A673 (cell line): ENCODE data around the gene UBXN10. TPM values are rescaled to one million over a fixed set of nuclear protein-coding genes. Genes with fewer than 3 reads are reported as not detected.

Experiments used
- BruUV-seq: library from RNA; stranded (reverse); fragments of 400-500 nt; replicated peaks from 2 replicates; lab custom pipeline; 2021; lab: Mats Ljungman, UMichigan
- CTCF ChIA-PET: fragments of 300-600 bp; sonication (Branson Sonifier 250); formaldehyde crosslinking; loops from one replicate; lab custom pipeline; 2022; ENCODE audit warnings: antibody characterized with exemption; lab: Charles Lee
- POLR2A ChIA-PET: fragments of 300-600 bp; sonication (Branson Sonifier 250); formaldehyde crosslinking; loops from one replicate; lab custom pipeline; 2022; ENCODE audit warnings: antibody characterized with exemption; ENCODE audit not compliant: low non-redundant PET; lab: Charles Lee
- DNase-seq: peaks from one replicate; pipeline ENCODE4 v3.0.0-alpha.2; 2015; ENCODE audit warnings: low spot score
- H3K27ac ChIP-seq: fragments of 200-600 bp; sonication (generic); 2 replicates; pipeline ENCODE4 v1.5.1; 2016; ENCODE audit warnings: mixed run types, low read depth, mild to moderate bottlenecking, mixed read lengths, antibody characterized with exemption, low read length; ENCODE audit not compliant: poor library complexity, severe bottlenecking
- H3K27me3 ChIP-seq: fragments of 200-600 bp; sonication (generic); replicated peaks from 2 replicates; pipeline ENCODE4 v1.6.1; 2017; ENCODE audit warnings: mixed run types, low read depth, mild to moderate bottlenecking, mixed read lengths, antibody characterized with exemption, low read length; ENCODE audit not compliant: insufficient read depth, poor library complexity
- H3K36me3 ChIP-seq: fragments of 200-600 bp; sonication (generic); 2 replicates; pipeline ENCODE4 v1.6.1; 2016; ENCODE audit warnings: mixed run types, mild to moderate bottlenecking, mixed read lengths, antibody characterized with exemption, low read length; ENCODE audit not compliant: insufficient read depth, poor library complexity, severe bottlenecking
- H3K4me1 ChIP-seq: fragments of 200-600 bp; sonication (generic); 2 replicates; pipeline ENCODE4 v1.6.1; 2017; ENCODE audit warnings: mixed run types, mild to moderate bottlenecking, mixed read lengths, antibody characterized with exemption, low read length; ENCODE audit not compliant: insufficient read depth, poor library complexity, severe bottlenecking
- H3K4me3 ChIP-seq: fragments of 200-600 bp; sonication (generic); 2 replicates; pipeline ENCODE4 v1.5.1; 2016; ENCODE audit warnings: low read depth, mixed run types, mild to moderate bottlenecking, mixed read lengths, low read length; ENCODE audit not compliant: poor library complexity, severe bottlenecking
- H3K9me3 ChIP-seq: fragments of 200-600 bp; sonication (generic); 2 replicates; pipeline ENCODE4 v1.6.1; 2016; ENCODE audit warnings: mixed run types, low read depth, mild to moderate bottlenecking, mixed read lengths, antibody characterized with exemption, low read length; ENCODE audit not compliant: poor library complexity, severe bottlenecking
- CTCF ChIP-seq: fragments of 300-800, 200-600 bp; sonication (generic); conservative IDR thresholded peaks from 2 replicates; pipeline ENCODE4 v1.5.1; 2017; ENCODE audit warnings: low read depth, mild to moderate bottlenecking, antibody characterized with exemption, low read length, moderate library complexity, mixed read lengths
- EZH2 ChIP-seq: fragments of 200-600 bp; sonication (generic); IDR thresholded peaks from 2 replicates; pipeline ENCODE4 v1.6.1; 2017; ENCODE audit warnings: borderline replicate concordance, low read depth, mild to moderate bottlenecking, mixed read lengths, antibody characterized with exemption, low read length; ENCODE audit not compliant: poor library complexity, severe bottlenecking
- intact Hi-C: fragments of 100-400 bp; cut with micrococcal nuclease; formaldehyde crosslinking; loops from one replicate; pipeline ENCODE4 v1.10.0; 2022; ENCODE audit not compliant: unreplicated experiment
- total RNA-seq: library from RNA; stranded (reverse); gene quantifications from 2 replicates; pipeline ENCODE4 v1.2.3, GENCODE V29; 2021

UBXN10 gene
- total RNA-seq, 1 experiment from 2014 or later: not detected

GRCh38 chr1:20184997-20185833 is 681 bp upstream of the UBXN10 start:
- TF ChIP-seq CTCF (no peak), EZH2 (peak; percentile 12)
- no peak for DNase-seq
- no TSS peak for BruUV-seq
- Histone ChIP-seq H3K27me3 (peaks cover 71% of the 10 kb centered on the region), H3K27ac (no peak overlapping the region), H3K4me3 (no peak overlapping the region), H3K36me3 (no peaks in the 10 kb centered on the region), H3K4me1 (no peaks in the 10 kb centered on the region), H3K9me3 (no peaks in the 10 kb centered on the region)
- intact Hi-C loops: no loop called here
- ChIA-PET CTCF (no interaction called here), POLR2A (no interaction called here)

GRCh38 chr1:20187103-20187812 is 1.4 kb downstream of the UBXN10 start:
- no peaks in the 10 kb centered on the region for H3K36me3 ChIP-seq
- intact Hi-C loops: no loop called here
- POLR2A ChIA-PET: no interaction called here
- CTCF ChIA-PET: interaction anchor here (0.5 kb wide), 1 partner anchor 423 kb away, joined by 3 read pairs; no protein-coding TSS in a partner anchor
- DNase-seq: no peak
- H3K9me3 ChIP-seq: no peaks in the 10 kb centered on the region
- H3K4me1 ChIP-seq: no peaks in the 10 kb centered on the region
- H3K27ac ChIP-seq: no peak overlapping the region
- no TSS peak for BruUV-seq
- no peak for TF ChIP-seq CTCF
- TF ChIP-seq EZH2: no peak
- H3K4me3 ChIP-seq: no peak overlapping the region
- H3K27me3 ChIP-seq: peaks cover 83% of the 10 kb centered on the region

GRCh38 chr1:20187813-20188454 is 2.0 kb downstream of the UBXN10 start:
- H3K27ac ChIP-seq: no peak overlapping the region
- no peak for TF ChIP-seq CTCF
- TF ChIP-seq EZH2: no peak
- no peaks in the 10 kb centered on the region for H3K4me1 ChIP-seq
- no peak for DNase-seq
- peaks cover 81% of the 10 kb centered on the region for H3K27me3 ChIP-seq
- no TSS peak for BruUV-seq
- intact Hi-C loops: no loop called here
- no peaks in the 10 kb centered on the region for H3K36me3 ChIP-seq
- no peak overlapping the region for H3K4me3 ChIP-seq
- ChIA-PET CTCF (no interaction called here), POLR2A (no interaction called here)
- no peaks in the 10 kb centered on the region for H3K9me3 ChIP-seq
